ENCODE measurements around the gene HELZ.

The HELZ gene

DNA sequence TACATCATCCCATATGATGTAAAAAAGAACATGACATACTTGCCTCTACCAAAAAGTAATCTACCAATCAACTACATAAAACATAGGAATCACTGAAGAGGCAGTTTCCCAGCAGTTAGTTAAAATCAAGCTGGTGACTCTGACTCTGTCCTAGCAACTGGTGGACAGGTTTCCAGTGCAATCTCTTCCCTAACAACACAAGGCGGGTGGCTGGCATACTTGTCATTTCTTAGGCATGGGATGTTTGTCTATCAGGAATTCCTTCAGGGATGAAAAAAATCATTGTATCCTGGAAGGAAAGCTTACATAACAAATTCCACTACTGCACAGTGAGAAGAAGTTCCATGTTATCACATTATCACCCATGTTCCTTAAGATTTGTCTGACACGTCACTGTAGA lies 50.9 kb downstream of the HELZ start:
- TF ChIP-seq, protein P1, sequence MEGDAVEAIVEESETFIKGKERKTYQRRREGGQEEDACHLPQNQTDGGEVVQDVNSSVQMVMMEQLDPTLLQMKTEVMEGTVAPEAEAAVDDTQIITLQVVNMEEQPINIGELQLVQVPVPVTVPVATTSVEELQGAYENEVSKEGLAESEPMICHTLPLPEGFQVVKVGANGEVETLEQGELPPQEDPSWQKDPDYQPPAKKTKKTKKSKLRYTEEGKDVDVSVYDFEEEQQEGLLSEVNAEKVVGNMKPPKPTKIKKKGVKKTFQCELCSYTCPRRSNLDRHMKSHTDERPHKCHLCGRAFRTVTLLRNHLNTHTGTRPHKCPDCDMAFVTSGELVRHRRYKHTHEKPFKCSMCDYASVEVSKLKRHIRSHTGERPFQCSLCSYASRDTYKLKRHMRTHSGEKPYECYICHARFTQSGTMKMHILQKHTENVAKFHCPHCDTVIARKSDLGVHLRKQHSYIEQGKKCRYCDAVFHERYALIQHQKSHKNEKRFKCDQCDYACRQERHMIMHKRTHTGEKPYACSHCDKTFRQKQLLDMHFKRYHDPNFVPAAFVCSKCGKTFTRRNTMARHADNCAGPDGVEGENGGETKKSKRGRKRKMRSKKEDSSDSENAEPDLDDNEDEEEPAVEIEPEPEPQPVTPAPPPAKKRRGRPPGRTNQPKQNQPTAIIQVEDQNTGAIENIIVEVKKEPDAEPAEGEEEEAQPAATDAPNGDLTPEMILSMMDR (IDR thresholded peaks at IDR 0.05; ENCODE audit: insufficient read depth, low read length, missing control alignments) = no peak
- no peak overlapping the region for H3K4me3 ChIP-seq (ENCODE audit: low read depth, low read length)
- DNase-seq (ENCODE audit: low read depth, low spot score) = peak; percentile 69
- CTCF ChIA-PET = no interaction called here
- POLR2A ChIA-PET = no interaction called here

DNA sequence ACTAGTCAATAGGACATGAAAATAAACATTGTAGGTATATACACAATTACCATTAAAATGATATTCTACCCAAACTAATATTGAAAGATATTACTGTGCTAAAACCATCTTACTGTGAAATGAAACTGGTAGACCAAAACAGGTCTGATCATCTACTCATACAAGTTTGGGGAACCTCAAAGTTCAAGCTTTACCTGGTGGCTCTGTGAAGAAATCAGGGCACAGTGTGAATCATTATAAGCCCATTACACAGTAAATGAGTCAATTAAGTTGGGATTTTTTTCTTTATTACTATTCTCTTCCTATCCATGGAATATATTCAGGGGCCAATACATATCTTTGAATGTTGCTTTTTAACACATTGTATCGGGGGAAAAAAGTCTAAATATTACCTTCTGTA lies 57.1 kb downstream of the HELZ start:
- H3K4me3 ChIP-seq (ENCODE audit: low read depth, low read length) = no peak overlapping the region
- CTCF ChIA-PET = interaction anchor here (1.3 kb wide), 1 partner anchor 24 kb away, joined by 3 read pairs; no protein-coding TSS in a partner anchor
- POLR2A ChIA-PET = no interaction called here
- no peak for DNase-seq (ENCODE audit: low read depth, low spot score)
- TF ChIP-seq, protein P1 (IDR thresholded peaks at IDR 0.05; ENCODE audit: insufficient read depth, low read length, missing control alignments) = no peak

DNA sequence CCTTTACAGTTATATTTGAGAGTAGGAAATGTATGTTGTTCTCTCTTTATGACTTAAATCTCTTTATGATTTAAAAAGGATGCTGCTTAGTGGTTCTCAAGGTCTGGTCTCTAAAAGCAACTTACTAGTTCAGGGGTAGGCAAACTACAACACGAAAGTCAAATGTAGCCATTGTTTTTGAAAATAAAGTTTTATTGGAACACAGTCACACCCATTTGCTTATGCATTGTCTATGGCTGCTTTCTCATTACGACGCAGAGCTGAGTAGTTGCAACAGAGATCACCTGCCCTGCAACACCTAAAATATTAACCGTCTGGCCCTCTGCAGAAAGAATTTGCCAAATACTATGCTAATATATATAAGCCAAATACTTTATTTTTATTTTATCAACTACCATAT lies 58.2 kb downstream of the HELZ start:
- H3K4me3 ChIP-seq (ENCODE audit: low read depth, low read length) = no peak overlapping the region
- DNase-seq (ENCODE audit: low read depth, low spot score) = no peak
- TF ChIP-seq, protein P1 (IDR thresholded peaks at IDR 0.05; ENCODE audit: insufficient read depth, low read length, missing control alignments) = no peak
- POLR2A ChIA-PET = no interaction called here
- CTCF ChIA-PET = interaction anchor here (1.6 kb wide), 1 partner anchor 28 kb away, joined by 5 read pairs; no protein-coding TSS in a partner anchor

DNA sequence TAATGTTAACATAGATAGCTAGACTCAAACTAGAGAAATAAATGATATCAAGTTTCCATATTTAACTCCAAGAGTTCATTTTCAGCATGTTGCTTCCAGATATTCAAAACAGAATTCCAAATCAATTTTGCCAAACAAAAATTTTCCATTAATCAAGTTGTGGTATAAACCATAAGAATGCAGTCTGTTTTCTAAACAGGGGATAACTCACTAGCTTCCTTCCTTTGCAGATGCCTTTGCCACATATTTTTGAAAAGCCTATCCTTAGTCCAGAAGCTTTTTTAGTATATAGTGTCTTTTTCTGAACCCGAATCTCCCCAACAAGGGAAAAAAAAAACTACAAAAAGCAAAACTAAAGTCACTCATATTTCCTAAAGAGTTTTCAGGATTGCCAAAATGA lies 61.5 kb downstream of the HELZ start:
- CTCF ChIA-PET = no interaction called here
- TF ChIP-seq, protein P1 (IDR thresholded peaks at IDR 0.05; ENCODE audit: insufficient read depth, low read length, missing control alignments) = no peak
- POLR2A ChIA-PET = no interaction called here
- no peak overlapping the region for H3K4me3 ChIP-seq (ENCODE audit: low read depth, low read length)
- DNase-seq (ENCODE audit: low read depth, low spot score) = no peak

DNA sequence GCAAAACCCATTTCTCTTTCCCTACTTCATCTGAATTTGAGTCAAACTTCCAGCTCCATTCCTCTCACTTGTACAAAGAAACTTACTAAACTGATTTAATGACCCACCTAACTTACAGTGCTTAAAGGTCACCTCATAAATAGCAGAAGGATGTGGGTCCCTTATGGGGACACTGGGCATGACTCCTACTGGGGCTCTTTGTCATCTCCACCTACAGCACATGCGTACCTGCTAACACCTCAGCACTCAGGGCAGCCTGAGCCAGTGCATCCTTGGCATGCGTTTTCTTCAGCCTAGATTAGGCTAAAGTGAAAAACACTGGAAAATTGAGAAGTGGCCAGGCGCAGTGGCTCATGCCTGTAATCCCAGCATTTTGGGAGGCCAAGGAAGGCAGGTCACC lies 63.2 kb downstream of the HELZ start:
- ChIA-PET POLR2A (no interaction called here), CTCF (no interaction called here)
- no peak overlapping the region for H3K4me3 ChIP-seq (ENCODE audit: low read depth, low read length)
- TF ChIP-seq, protein P1 (IDR thresholded peaks at IDR 0.05; ENCODE audit: insufficient read depth, low read length, missing control alignments) = no peak
- no peak for DNase-seq (ENCODE audit: low read depth, low spot score)

DNA sequence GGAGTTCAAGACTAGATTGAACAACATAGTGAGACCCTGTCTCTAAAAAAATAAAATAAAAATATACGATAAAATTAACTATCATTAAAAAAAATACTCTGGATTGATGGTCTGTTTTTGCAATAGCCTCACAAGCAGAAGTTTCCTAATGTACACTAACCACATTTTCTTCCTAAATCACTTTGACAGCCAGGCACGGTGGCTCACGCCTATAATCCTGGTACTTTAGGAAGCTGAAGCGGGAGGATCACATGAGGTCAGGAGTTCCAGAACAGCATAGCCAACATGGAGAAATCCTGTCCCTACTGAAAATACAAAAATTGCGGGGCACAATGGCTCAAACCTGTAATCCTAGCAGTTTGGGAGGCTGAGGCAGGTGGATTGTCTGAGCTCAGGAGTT lies 64.7 kb downstream of the HELZ start:
- TF ChIP-seq, protein P1 (IDR thresholded peaks at IDR 0.05; ENCODE audit: insufficient read depth, low read length, missing control alignments) = no peak
- no peak for DNase-seq (ENCODE audit: low read depth, low spot score)
- POLR2A ChIA-PET = no interaction called here
- H3K4me3 ChIP-seq (ENCODE audit: low read depth, low read length) = no peak overlapping the region
- CTCF ChIA-PET = no interaction called here
